Mesendoderm (in vitro differentiated cells): ENCODE data around the gene STXBP1.
A peak's percentile ranks its signal among the peaks of the same experiment; 100 is the strongest.
"Not testable (repeated sequence)": the region's sequence is repeated elsewhere in the genome, so short reads cannot be mapped to it uniquely, and the experiment has no call there.

Experiments used
- DNase-seq: peaks from one replicate; pipeline ENCODE4 v3.0.0; 2013
- H2AK5ac ChIP-seq: 2 replicates; pipeline ENCODE4 v1.6.1; 2013; ENCODE audit warnings: low read length, inconsistent platforms
- H2BK120ac ChIP-seq: 2 replicates; pipeline ENCODE4 v1.6.1; 2013; ENCODE audit warnings: low read depth, mild to moderate bottlenecking, low read length, moderate library complexity, mixed read lengths
- H2BK15ac ChIP-seq: replicated peaks from 2 replicates; pipeline ENCODE4 v1.6.1; 2013; ENCODE audit warnings: low read depth, mild to moderate bottlenecking, moderate library complexity
- H2BK5ac ChIP-seq: 2 replicates; pipeline ENCODE4 v1.6.1; 2013; ENCODE audit warnings: low read length, inconsistent platforms
- H3K18ac ChIP-seq: 2 replicates; pipeline ENCODE4 v1.6.1; 2013; ENCODE audit warnings: mild to moderate bottlenecking, low read length, mixed read lengths
- H3K23ac ChIP-seq: one replicate; pipeline ENCODE4 v1.6.1; 2013; ENCODE audit warnings: low read length
- H3K27ac ChIP-seq: 2 replicates; pipeline ENCODE4 v1.5.1; 2013; ENCODE audit warnings: low read depth, mild to moderate bottlenecking, inconsistent platforms, low read length, moderate library complexity
- H3K27me3 ChIP-seq: 2 replicates; pipeline ENCODE4 v1.6.1; 2013; ENCODE audit warnings: low read length, control low read depth, mild to moderate bottlenecking, inconsistent platforms; ENCODE audit not compliant: insufficient read depth, poor library complexity
- H3K36me3 ChIP-seq: 2 replicates; pipeline ENCODE4 v1.6.1; 2013; ENCODE audit warnings: low read length, inconsistent platforms; ENCODE audit not compliant: control insufficient read depth, insufficient read depth
- H3K4ac ChIP-seq: one replicate; pipeline ENCODE4 v1.6.1; 2013; ENCODE audit warnings: low read depth, mild to moderate bottlenecking, low read length, moderate library complexity
- H3K4me1 ChIP-seq: 2 replicates; pipeline ENCODE4 v1.6.1; 2013; ENCODE audit warnings: low read depth, low read length, inconsistent platforms; ENCODE audit not compliant: control insufficient read depth
- H3K4me2 ChIP-seq: 2 replicates; pipeline ENCODE4 v1.6.1; 2013; ENCODE audit warnings: low read length
- H3K4me3 ChIP-seq: 2 replicates; pipeline ENCODE4 v1.5.1; 2013; ENCODE audit warnings: mild to moderate bottlenecking, low read length
- H3K56ac ChIP-seq: one replicate; pipeline ENCODE4 v1.6.1; 2013; ENCODE audit warnings: low read length
- H3K79me1 ChIP-seq: 2 replicates; pipeline ENCODE4 v1.6.1; 2013; ENCODE audit warnings: low read length, inconsistent platforms
- H3K79me2 ChIP-seq: 2 replicates; pipeline ENCODE4 v1.6.1; 2013; ENCODE audit warnings: mild to moderate bottlenecking, low read length; ENCODE audit not compliant: control insufficient read depth, insufficient read depth
- H3K9ac ChIP-seq: 2 replicates; pipeline ENCODE4 v1.6.1; 2013; ENCODE audit warnings: low read length, inconsistent platforms
- H4K5ac ChIP-seq: one replicate; pipeline ENCODE4 v1.6.1; 2013; ENCODE audit warnings: low read length
- H4K8ac ChIP-seq: one replicate; pipeline ENCODE4 v1.6.1; 2013; ENCODE audit warnings: low read depth, mild to moderate bottlenecking, control low read depth, low read length, moderate library complexity
- WGBS: extraction: QIAGEN DNeasy Blood & Tissue Kit; methylation state at CpG from one replicate; pipeline ENCODE4 v1.1.7; 2013; ENCODE audit warnings: low lambda C conversion rate, missing lambda C conversion rate; ENCODE audit not compliant: insufficient coverage; ENCODE audit errors: extremely low coverage; 5-methylcytosine and 5-hydroxymethylcytosine counted together

STXBP1 gene

DNA sequence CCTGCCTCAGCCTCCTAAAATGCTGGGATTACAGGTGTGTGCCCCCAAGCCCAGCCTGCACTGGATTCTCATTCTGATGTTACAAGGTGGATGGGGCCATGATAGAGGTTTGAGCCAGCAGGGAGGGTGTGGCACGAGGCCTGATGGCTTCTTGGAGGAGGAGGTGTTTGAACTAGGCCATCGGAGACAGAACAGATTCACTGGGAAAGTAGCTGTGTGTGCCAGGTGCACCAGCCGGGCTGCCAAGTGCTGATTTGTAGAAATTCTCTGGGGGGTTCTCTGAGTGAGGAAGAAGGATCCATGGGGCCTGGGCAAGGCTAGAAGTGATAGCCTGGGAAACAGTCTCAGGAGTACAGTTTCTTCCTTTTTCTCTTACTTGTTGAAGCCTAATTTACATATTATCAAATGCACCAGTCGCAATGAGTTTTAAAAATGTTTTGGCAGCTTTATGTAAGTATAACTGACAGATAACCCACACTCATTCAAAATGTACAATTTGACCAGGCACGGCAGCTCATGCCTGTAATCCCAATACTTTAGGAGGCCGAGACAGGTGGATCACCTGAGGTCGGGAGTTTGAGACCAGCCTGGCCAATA is 31.1 kb upstream of the STXBP1 start:
- DNase-seq = no peak
- Histone ChIP-seq H2AK5ac (no peak overlapping the region), H3K36me3 (no peaks in the 10 kb centered on the region), H3K4ac (no peak overlapping the region), H3K18ac (no peak overlapping the region), H3K27me3 (no peaks in the 10 kb centered on the region), H3K4me1 (peaks cover 3% of the 10 kb centered on the region), H4K8ac (no peak overlapping the region), H2BK5ac (no peak overlapping the region), H3K27ac (no peak overlapping the region), H2BK120ac (no peak overlapping the region), H3K4me2 (no peak overlapping the region), H3K56ac (no peak overlapping the region), H4K5ac (no peak overlapping the region), H3K23ac (no peak overlapping the region), H3K79me1 (no peaks in the 10 kb centered on the region), H2BK15ac (no peak overlapping the region), H3K9ac (no peak overlapping the region), H3K79me2 (no peaks in the 10 kb centered on the region), H3K4me3 (no peak overlapping the region)
- no CpG with 5 or more reads among the region's 7 CpGs for WGBS

- not testable (repeated sequence) for H3K79me1 ChIP-seq, H3K79me2 ChIP-seq, H3K27me3 ChIP-seq, DNase-seq, H3K18ac ChIP-seq, H2BK15ac ChIP-seq, H3K9ac ChIP-seq, H3K27ac ChIP-seq, H3K4me1 ChIP-seq, H3K4me3 ChIP-seq, H2BK5ac ChIP-seq, H2AK5ac ChIP-seq, H3K4me2 ChIP-seq, H2BK120ac ChIP-seq, H4K5ac ChIP-seq, H3K36me3 ChIP-seq, H4K8ac ChIP-seq, H3K4ac ChIP-seq, H3K23ac ChIP-seq, H3K56ac ChIP-seq
- no CpG with 5 or more reads among the region's 3 CpGs for WGBS
Measured at GRCh38 chr9:127584474-127584805, 27.6 kb upstream of the STXBP1 start.

DNA sequence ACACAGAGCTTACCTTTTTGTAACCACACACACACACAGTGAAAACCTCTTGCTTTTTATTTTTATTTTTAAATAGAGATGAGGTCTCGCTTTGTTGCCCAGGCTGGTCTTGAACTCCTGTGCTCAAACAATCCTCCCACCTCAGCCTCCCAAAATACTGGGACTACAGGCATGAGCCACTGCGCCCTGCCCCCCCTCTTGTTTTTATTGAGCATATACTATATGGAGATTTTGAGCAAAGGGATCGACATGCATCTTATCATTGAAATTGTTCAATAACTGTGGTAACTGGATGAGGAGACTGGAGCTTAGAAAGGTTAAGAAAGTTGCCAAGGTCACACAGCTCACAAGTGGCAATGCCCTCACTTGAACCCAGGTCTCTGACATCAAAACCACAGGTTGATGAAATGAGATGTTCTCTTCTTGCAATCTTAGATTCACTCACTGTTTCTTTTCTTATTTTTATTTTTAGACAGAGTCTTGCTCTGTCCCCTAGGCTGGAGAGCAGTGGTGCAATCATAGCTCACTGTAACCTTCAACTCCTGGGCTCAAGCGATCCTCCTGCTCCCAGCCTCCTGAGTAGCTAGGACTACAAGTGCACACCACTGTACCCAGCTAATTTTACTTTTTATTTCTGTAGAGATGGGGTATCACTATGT is 26.8 kb upstream of the STXBP1 start:
- Histone ChIP-seq H3K79me2 (no peaks in the 10 kb centered on the region), H3K9ac (no peak overlapping the region)

GRCh38 chr9:127586096-127586495 is 26.0 kb upstream of the STXBP1 start:
- no peaks in the 10 kb centered on the region for H3K36me3 ChIP-seq
- H3K79me1 ChIP-seq = no peaks in the 10 kb centered on the region
- no peak overlapping the region for H3K23ac ChIP-seq
- H3K9ac ChIP-seq = no peak overlapping the region
- H4K8ac ChIP-seq = no peak overlapping the region
- no peaks in the 10 kb centered on the region for H3K79me2 ChIP-seq
- no peak overlapping the region for H2BK15ac ChIP-seq
- H2AK5ac ChIP-seq = no peak overlapping the region
- no peak overlapping the region for H3K27ac ChIP-seq
- H4K5ac ChIP-seq = no peak overlapping the region
- no peak overlapping the region for H3K56ac ChIP-seq
- H3K4ac ChIP-seq = no peak overlapping the region
- H3K4me3 ChIP-seq = no peak overlapping the region
- H2BK120ac ChIP-seq = no peak overlapping the region
- no peak overlapping the region for H3K4me2 ChIP-seq
- no peak for DNase-seq
- H2BK5ac ChIP-seq = no peak overlapping the region
- H3K18ac ChIP-seq = no peak overlapping the region
- WGBS = no CpG with 5 or more reads among the region's 14 CpGs
- H3K4me1 ChIP-seq = no peaks in the 10 kb centered on the region
- no peaks in the 10 kb centered on the region for H3K27me3 ChIP-seq

More for the DNA sequence above, 26.8 kb upstream of the STXBP1 start:
- Histone ChIP-seq H4K8ac (no peak overlapping the region), H3K4ac (no peak overlapping the region), H2BK120ac (no peak overlapping the region), H2AK5ac (no peak overlapping the region), H4K5ac (no peak overlapping the region), H3K4me3 (no peak overlapping the region), H3K36me3 (no peaks in the 10 kb centered on the region), H3K56ac (no peak overlapping the region), H3K4me1 (no peaks in the 10 kb centered on the region), H2BK5ac (no peak overlapping the region), H2BK15ac (no peak overlapping the region), H3K27ac (no peak overlapping the region), H3K18ac (no peak overlapping the region), H3K23ac (no peak overlapping the region), H3K4me2 (no peak overlapping the region), H3K79me1 (no peaks in the 10 kb centered on the region), H3K27me3 (no peaks in the 10 kb centered on the region)
- WGBS = no CpG with 5 or more reads among the region's 4 CpGs
- no peak for DNase-seq

DNA sequence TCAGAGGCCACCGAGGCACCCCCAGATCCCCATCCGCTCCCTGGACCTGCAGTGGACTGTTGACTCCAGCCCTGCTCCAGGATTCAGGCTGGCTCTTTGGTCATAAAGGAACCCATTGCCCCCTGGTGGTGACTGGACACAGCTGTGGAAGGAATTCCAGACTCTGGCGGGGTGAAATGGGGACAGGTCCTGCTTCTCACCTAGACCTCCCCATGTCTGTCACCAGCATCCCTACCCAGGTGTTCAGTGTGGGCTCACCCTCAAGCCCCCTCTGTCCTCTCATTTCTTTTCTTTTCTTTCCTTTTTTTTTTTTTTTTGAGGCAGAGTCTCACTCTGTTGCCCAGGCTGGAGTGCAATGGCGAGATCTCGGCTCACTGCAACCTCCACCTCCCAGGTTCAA is 25.5 kb upstream of the STXBP1 start:
- Histone ChIP-seq H3K4me3 (no peak overlapping the region), H3K4me1 (no peaks in the 10 kb centered on the region), H3K4me2 (no peak overlapping the region), H3K27ac (no peak overlapping the region), H3K9ac (no peak overlapping the region), H3K36me3 (no peaks in the 10 kb centered on the region), H4K8ac (no peak overlapping the region), H3K56ac (no peak overlapping the region), H2BK120ac (no peak overlapping the region), H3K27me3 (no peaks in the 10 kb centered on the region), H3K23ac (no peak overlapping the region), H3K18ac (no peak overlapping the region), H2AK5ac (no peak overlapping the region), H4K5ac (no peak overlapping the region), H3K79me2 (no peaks in the 10 kb centered on the region), H3K79me1 (no peaks in the 10 kb centered on the region), H2BK15ac (no peak overlapping the region), H2BK5ac (no peak overlapping the region), H3K4ac (no peak overlapping the region)
- no CpG with 5 or more reads among the region's 5 CpGs for WGBS
- DNase-seq = peak; percentile 85

- Histone ChIP-seq H3K18ac (no peak overlapping the region), H2BK5ac (no peak overlapping the region), H3K4me3 (no peak overlapping the region), H3K79me1 (no peaks in the 10 kb centered on the region), H3K23ac (no peak overlapping the region), H3K36me3 (no peaks in the 10 kb centered on the region), H3K4ac (no peak overlapping the region), H2AK5ac (no peak overlapping the region), H3K4me2 (no peak overlapping the region), H2BK120ac (no peak overlapping the region), H4K8ac (no peak overlapping the region), H3K79me2 (no peaks in the 10 kb centered on the region), H3K27me3 (no peaks in the 10 kb centered on the region), H3K56ac (no peak overlapping the region), H3K4me1 (no peaks in the 10 kb centered on the region), H3K9ac (no peak overlapping the region), H4K5ac (no peak overlapping the region), H2BK15ac (no peak overlapping the region), H3K27ac (no peak overlapping the region)
- no CpG with 5 or more reads among the region's 2 CpGs for WGBS
- DNase-seq = no peak
Measured at GRCh38 chr9:127587966-127588365, 24.1 kb upstream of the STXBP1 start.
